Measurements from ENCODE around the gene DAB1. TPM values are rescaled to one million over a fixed set of nuclear protein-coding genes. Genes with fewer than 3 reads are reported as not detected.

The DAB1 gene
- total RNA-seq, 6 experiments from 2014 or later = 0.13 to 1.2 (median 0.23) TPM

- Mint-ChIP-seq H3K27ac (no peak overlapping the region), H3K4me1 (ENCODE audit: low read depth) (no peaks in the 10 kb centered on the region), H3K9me3 (peaks cover 54% of the 10 kb centered on the region), H3K4me3 (no peak overlapping the region), H3K36me3 (ENCODE audit: low read depth) (no peaks in the 10 kb centered on the region), H3K27me3 (ENCODE audit: insufficient read depth) (peaks cover 2% of the 10 kb centered on the region; the same call in 1 of the 2 replicates)
- TF ChIP-seq, protein P1, sequence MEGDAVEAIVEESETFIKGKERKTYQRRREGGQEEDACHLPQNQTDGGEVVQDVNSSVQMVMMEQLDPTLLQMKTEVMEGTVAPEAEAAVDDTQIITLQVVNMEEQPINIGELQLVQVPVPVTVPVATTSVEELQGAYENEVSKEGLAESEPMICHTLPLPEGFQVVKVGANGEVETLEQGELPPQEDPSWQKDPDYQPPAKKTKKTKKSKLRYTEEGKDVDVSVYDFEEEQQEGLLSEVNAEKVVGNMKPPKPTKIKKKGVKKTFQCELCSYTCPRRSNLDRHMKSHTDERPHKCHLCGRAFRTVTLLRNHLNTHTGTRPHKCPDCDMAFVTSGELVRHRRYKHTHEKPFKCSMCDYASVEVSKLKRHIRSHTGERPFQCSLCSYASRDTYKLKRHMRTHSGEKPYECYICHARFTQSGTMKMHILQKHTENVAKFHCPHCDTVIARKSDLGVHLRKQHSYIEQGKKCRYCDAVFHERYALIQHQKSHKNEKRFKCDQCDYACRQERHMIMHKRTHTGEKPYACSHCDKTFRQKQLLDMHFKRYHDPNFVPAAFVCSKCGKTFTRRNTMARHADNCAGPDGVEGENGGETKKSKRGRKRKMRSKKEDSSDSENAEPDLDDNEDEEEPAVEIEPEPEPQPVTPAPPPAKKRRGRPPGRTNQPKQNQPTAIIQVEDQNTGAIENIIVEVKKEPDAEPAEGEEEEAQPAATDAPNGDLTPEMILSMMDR (IDR thresholded peaks at IDR 0.05) = no peak
- DNase-seq = no peak
These were observed 215.0 kb downstream of the DAB1 start for GRCh38 chr1:57208741-57209302.

DNA sequence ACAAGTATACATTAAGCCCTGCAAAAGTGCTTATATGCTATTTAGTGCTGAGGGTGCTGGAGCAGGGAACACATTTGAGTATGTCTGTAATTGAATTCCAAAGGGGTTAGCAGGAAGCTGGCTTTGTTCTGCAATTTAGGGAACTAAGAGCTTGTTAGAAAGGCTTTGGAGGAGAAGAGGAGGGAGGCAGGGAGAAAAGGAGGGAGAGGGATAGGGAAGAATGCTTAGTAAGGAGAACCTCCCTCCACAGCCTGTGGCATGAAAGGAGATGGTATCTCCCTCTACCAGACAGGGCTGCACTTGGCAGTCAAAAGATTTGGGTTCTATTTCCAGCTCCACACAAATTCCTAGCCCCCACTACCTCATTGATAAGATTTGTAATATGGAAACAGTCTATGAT is 217.8 kb downstream of the DAB1 start:
- Mint-ChIP-seq H3K27me3 (ENCODE audit: insufficient read depth) (peaks cover 2% of the 10 kb centered on the region; the same call in 1 of the 2 replicates), H3K27ac (no peak overlapping the region), H3K4me1 (ENCODE audit: low read depth) (no peaks in the 10 kb centered on the region), H3K9me3 (peaks cover 48% of the 10 kb centered on the region), H3K36me3 (ENCODE audit: low read depth) (no peaks in the 10 kb centered on the region), H3K4me3 (no peak overlapping the region)
- no peak for DNase-seq
- TF ChIP-seq, protein P1 (IDR thresholded peaks at IDR 0.05) = no peak

- DNase-seq = no peak
- Mint-ChIP-seq H3K4me1 (ENCODE audit: low read depth) (no peaks in the 10 kb centered on the region), H3K36me3 (ENCODE audit: low read depth) (no peaks in the 10 kb centered on the region), H3K27me3 (ENCODE audit: insufficient read depth) (peaks cover 2% of the 10 kb centered on the region; the same call in 1 of the 2 replicates), H3K27ac (no peak overlapping the region), H3K4me3 (no peak overlapping the region), H3K9me3 (peaks cover 44% of the 10 kb centered on the region)
- TF ChIP-seq, protein P1 (IDR thresholded peaks at IDR 0.05) = no peak
These were observed 218.7 kb downstream of the DAB1 start for GRCh38 chr1:57204942-57205787.

GRCh38 chr1:57204091-57204490 is 219.8 kb downstream of the DAB1 start:
- TF ChIP-seq, protein P1 (IDR thresholded peaks at IDR 0.05) = no peak
- Mint-ChIP-seq H3K36me3 (ENCODE audit: low read depth) (no peaks in the 10 kb centered on the region), H3K4me3 (no peak overlapping the region), H3K27ac (no peak overlapping the region), H3K9me3 (peaks cover 37% of the 10 kb centered on the region), H3K4me1 (ENCODE audit: low read depth) (no peaks in the 10 kb centered on the region), H3K27me3 (ENCODE audit: insufficient read depth) (no peaks in the 10 kb centered on the region)
- DNase-seq = no peak

DNA sequence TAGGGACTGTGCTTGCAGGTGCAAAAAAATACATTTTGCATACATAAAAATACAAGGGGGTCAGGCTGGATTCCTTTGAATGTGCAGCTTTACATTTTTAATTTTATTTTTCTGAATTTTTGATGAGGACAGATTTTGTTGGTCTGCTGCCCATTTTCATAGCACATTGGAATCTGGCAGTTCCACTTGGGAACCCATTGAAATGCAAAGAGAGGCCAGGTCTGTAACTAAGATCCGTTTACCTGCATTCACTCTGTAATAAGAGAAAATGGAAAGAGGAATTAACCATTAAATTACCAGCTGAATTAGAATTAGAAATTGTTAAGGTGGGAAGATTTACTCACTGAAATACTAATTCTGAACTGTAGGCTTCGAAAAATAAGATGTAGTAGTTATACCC is 221.6 kb downstream of the DAB1 start:
- H3K36me3 Mint-ChIP-seq (ENCODE audit: low read depth) = no peaks in the 10 kb centered on the region
- DNase-seq = no peak
- no peak overlapping the region for H3K27ac Mint-ChIP-seq
- peaks cover 29% of the 10 kb centered on the region for H3K9me3 Mint-ChIP-seq
- TF ChIP-seq, protein P1 (IDR thresholded peaks at IDR 0.05) = no peak
- H3K4me3 Mint-ChIP-seq = no peak overlapping the region
- no peaks in the 10 kb centered on the region for H3K4me1 Mint-ChIP-seq (ENCODE audit: low read depth)
- H3K27me3 Mint-ChIP-seq (ENCODE audit: insufficient read depth) = no peaks in the 10 kb centered on the region

Measured in HFFc6 (cell line).